Endodermal cell (in vitro differentiated cells): ENCODE measurements around the gene VAC14. TPM values are rescaled to one million over a fixed set of nuclear protein-coding genes. Genes with fewer than 3 reads are reported as not detected.
A peak's percentile ranks its signal among the peaks of the same experiment; 100 is the strongest.

Experiments used
- DNase-seq: peaks from one replicate; pipeline ENCODE4 v3.0.0-alpha.2; 2017
- H3K27ac ChIP-seq: 2 replicates; pipeline ENCODE4 v1.5.1; 2013; ENCODE audit warnings: mild to moderate bottlenecking, low read depth, low read length, moderate library complexity
- H3K27me3 ChIP-seq: 2 replicates; pipeline ENCODE4 v1.6.1; 2013; ENCODE audit warnings: mild to moderate bottlenecking, low read length, moderate library complexity; ENCODE audit not compliant: insufficient read depth, control insufficient read depth, poor library complexity, severe bottlenecking
- H3K36me3 ChIP-seq: 2 replicates; pipeline ENCODE4 v1.7.0; 2013; ENCODE audit warnings: mild to moderate bottlenecking, low read length, moderate library complexity; ENCODE audit not compliant: control insufficient read depth, insufficient read depth
- H3K4me1 ChIP-seq: one replicate; pipeline ENCODE4 v1.7.0; 2013; ENCODE audit warnings: low read length; ENCODE audit not compliant: control insufficient read depth, insufficient read depth
- H3K4me3 ChIP-seq: 2 replicates; pipeline ENCODE4 v1.5.1; 2013; ENCODE audit warnings: mild to moderate bottlenecking, low read length, moderate library complexity
- H3K9ac ChIP-seq: 2 replicates; pipeline ENCODE4 v1.6.1; 2013; ENCODE audit warnings: mild to moderate bottlenecking, low read length, moderate library complexity; ENCODE audit not compliant: poor library complexity, severe bottlenecking; ENCODE audit errors: extremely low read depth
- H3K9me3 ChIP-seq: 2 replicates; pipeline ENCODE4 v1.6.1; 2013; ENCODE audit warnings: mild to moderate bottlenecking, low read length, moderate library complexity; ENCODE audit not compliant: control insufficient read depth
- H3K27ac Mint-ChIP-seq: 2 replicates; pipeline ENCODE4 v1.8.0; 2020; ENCODE audit warnings: mixed read lengths
- H3K27me3 Mint-ChIP-seq: 2 replicates; pipeline ENCODE4 v1.8.0; 2021; ENCODE audit warnings: mild to moderate bottlenecking, mixed read lengths; ENCODE audit not compliant: insufficient read depth
- H3K36me3 Mint-ChIP-seq: 2 replicates; pipeline ENCODE4 v1.8.0; 2020; ENCODE audit warnings: low read depth, mixed read lengths
- H3K4me1 Mint-ChIP-seq: 2 replicates; pipeline ENCODE4 v1.8.0; 2020; ENCODE audit warnings: mixed read lengths
- H3K4me3 Mint-ChIP-seq: 2 replicates; pipeline ENCODE4 v1.8.0; 2020; ENCODE audit warnings: mild to moderate bottlenecking, moderate library complexity, mixed read lengths
- H3K9me3 Mint-ChIP-seq: 2 replicates; pipeline ENCODE4 v1.8.0; 2020; ENCODE audit warnings: mild to moderate bottlenecking, mixed read lengths
- WGBS, 2 experiments: methylation state at CpG; one replicate each; pipeline versions ENCODE4 v1.1.5 to v1.1.7; 2013; ENCODE audit warnings: missing lambda C conversion rate in 2 of 2, mixed read lengths in 1 of 2; ENCODE audit not compliant: insufficient coverage in 1 of 2, insufficient read length in 1 of 2; 5-methylcytosine and 5-hydroxymethylcytosine counted together
- total RNA-seq, 2 donors: library from RNA; stranded (reverse); fragmentation: NEBNext Ultra II Directional in 1 of 2; extraction: Animal tissue kit (Norgen Biotek cat#: 25700) in 1 of 2; gene quantifications; 2 replicates in 1 of 2; 3 replicates in 1 of 2; pipeline ENCODE4 v1.2.1, GENCODE V29; 2021
- TF ChIP-seq, protein P1 (sequence below): fragments of 200-600 bp; sonication (generic); conservative IDR thresholded peaks from 2 replicates; pipeline ENCODE4 v1.5.0; 2021; ENCODE audit warnings: antibody characterized with exemption, mild to moderate bottlenecking

The VAC14 gene
- total RNA-seq, 2 donors from 2014 or later: 47.5 to 48.7 TPM

GRCh38 chr16:70715860-70716357 lies 85.0 kb downstream of the VAC14 start:
- H3K4me3 ChIP-seq: no peak overlapping the region
- 90 to 98% methylated on average over 5 to 6 of the region's 6 CpGs for WGBS, 2 experiments
- H3K27ac ChIP-seq: no peak overlapping the region
- H3K27me3 Mint-ChIP-seq: no peaks in the 10 kb centered on the region
- no peaks in the 10 kb centered on the region for H3K36me3 ChIP-seq
- H3K4me1 Mint-ChIP-seq: peaks cover 13% of the 10 kb centered on the region
- TF ChIP-seq, protein P1, sequence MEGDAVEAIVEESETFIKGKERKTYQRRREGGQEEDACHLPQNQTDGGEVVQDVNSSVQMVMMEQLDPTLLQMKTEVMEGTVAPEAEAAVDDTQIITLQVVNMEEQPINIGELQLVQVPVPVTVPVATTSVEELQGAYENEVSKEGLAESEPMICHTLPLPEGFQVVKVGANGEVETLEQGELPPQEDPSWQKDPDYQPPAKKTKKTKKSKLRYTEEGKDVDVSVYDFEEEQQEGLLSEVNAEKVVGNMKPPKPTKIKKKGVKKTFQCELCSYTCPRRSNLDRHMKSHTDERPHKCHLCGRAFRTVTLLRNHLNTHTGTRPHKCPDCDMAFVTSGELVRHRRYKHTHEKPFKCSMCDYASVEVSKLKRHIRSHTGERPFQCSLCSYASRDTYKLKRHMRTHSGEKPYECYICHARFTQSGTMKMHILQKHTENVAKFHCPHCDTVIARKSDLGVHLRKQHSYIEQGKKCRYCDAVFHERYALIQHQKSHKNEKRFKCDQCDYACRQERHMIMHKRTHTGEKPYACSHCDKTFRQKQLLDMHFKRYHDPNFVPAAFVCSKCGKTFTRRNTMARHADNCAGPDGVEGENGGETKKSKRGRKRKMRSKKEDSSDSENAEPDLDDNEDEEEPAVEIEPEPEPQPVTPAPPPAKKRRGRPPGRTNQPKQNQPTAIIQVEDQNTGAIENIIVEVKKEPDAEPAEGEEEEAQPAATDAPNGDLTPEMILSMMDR: no peak
- no peak overlapping the region for H3K4me3 Mint-ChIP-seq
- no peak overlapping the region for H3K27ac Mint-ChIP-seq
- H3K4me1 ChIP-seq: no peaks in the 10 kb centered on the region
- peaks cover 7% of the 10 kb centered on the region for H3K9me3 ChIP-seq
- no peaks in the 10 kb centered on the region for H3K27me3 ChIP-seq
- DNase-seq: no peak
- H3K9ac ChIP-seq: no peak overlapping the region
- peaks cover 7% of the 10 kb centered on the region for H3K9me3 Mint-ChIP-seq
- peaks cover 24% of the 10 kb centered on the region for H3K36me3 Mint-ChIP-seq

- Histone ChIP-seq H3K9me3 (peaks cover 7% of the 10 kb centered on the region), H3K9ac (no peak overlapping the region), H3K4me1 (no peaks in the 10 kb centered on the region), H3K4me3 (no peak overlapping the region), H3K36me3 (no peaks in the 10 kb centered on the region), H3K27me3 (no peaks in the 10 kb centered on the region), H3K27ac (peak overlapping the region; percentile 66)
- H3K4me3 Mint-ChIP-seq: no peak overlapping the region
- H3K27me3 Mint-ChIP-seq: no peaks in the 10 kb centered on the region
- H3K4me1 Mint-ChIP-seq: peaks cover 13% of the 10 kb centered on the region
- H3K9me3 Mint-ChIP-seq: peaks cover 7% of the 10 kb centered on the region
- H3K36me3 Mint-ChIP-seq: peaks cover 18% of the 10 kb centered on the region
- peak overlapping the region; percentile 58 for H3K27ac Mint-ChIP-seq
- TF ChIP-seq, protein P1: no peak
- no peak for DNase-seq
- 84 to 92% methylated on average over 9 to 22 of the region's 23 CpGs for WGBS, 2 experiments
Measured at GRCh38 chr16:70715055-70715858, 85.7 kb downstream of the VAC14 start.

- H3K27ac ChIP-seq: peak overlapping the region; percentile 66
- Mint-ChIP-seq H3K4me3 (no peak overlapping the region), H3K27ac (no peak overlapping the region), H3K4me1 (peaks cover 13% of the 10 kb centered on the region), H3K36me3 (peaks cover 11% of the 10 kb centered on the region), H3K27me3 (no peaks in the 10 kb centered on the region), H3K9me3 (peaks cover 5% of the 10 kb centered on the region)
- TF ChIP-seq, protein P1: no peak
- no peaks in the 10 kb centered on the region for H3K4me1 ChIP-seq
- no peak for DNase-seq
- 94 to 96% methylated on average over 9 to 10 of the region's 10 CpGs for WGBS, 2 experiments
- H3K4me3 ChIP-seq: no peak overlapping the region
- H3K27me3 ChIP-seq: no peaks in the 10 kb centered on the region
- H3K9ac ChIP-seq: no peak overlapping the region
- H3K36me3 ChIP-seq: no peaks in the 10 kb centered on the region
- H3K9me3 ChIP-seq: peaks cover 4% of the 10 kb centered on the region
Measured at GRCh38 chr16:70714581-70715054, 86.3 kb downstream of the VAC14 start.
